Vagina (tissue), 2 donors: ENCODE measurements around the gene ALOX12B.

Experiments used
- CTCF ChIP-seq, 3 experiments: fragments of 450-650 bp in 2 of 3; fragments of 200-600 bp in 1 of 3; sonication (generic) in 1 of 3; IDR thresholded peaks; one replicate each; pipeline ENCODE4 v1.5.1; 2017 to 2019; ENCODE audit warnings: antibody characterized with exemption in 3 of 3, mild to moderate bottlenecking in 2 of 3, moderate library complexity in 2 of 3
- POLR2A ChIP-seq, 2 donors: fragments of 450-650 bp; IDR thresholded peaks; one replicate each; pipeline ENCODE4 v1.6.1; 2017; ENCODE audit warnings: antibody characterized with exemption in 2 of 2, mild to moderate bottlenecking in 2 of 2, moderate library complexity in 2 of 2

- TF ChIP-seq CTCF (IDR thresholded peaks at IDR 0.05) = no peak
- no peak for TF ChIP-seq POLR2A (IDR thresholded peaks at IDR 0.05)
Observed at GRCh38 chr17:8031950-8032349, 55.6 kb downstream of the ALOX12B start.
